Endothelial cell of hepatic sinusoid (primary cell): Measurements from ENCODE around the gene TRUB1.

Experiments
- in situ Hi-C: cut with HindIII; loops from 2 replicates; pipeline ENCODE4 v1.10.0; 2017; ENCODE audit warnings: low sequenced_read_pairs

TRUB1 gene

GRCh38 chr10:115026056-115026745 is 88.2 kb downstream of the TRUB1 start:
- in situ Hi-C loops: no loop called here

GRCh38 chr10:115026746-115027140 is 88.7 kb downstream of the TRUB1 start:
- in situ Hi-C loops: no loop called here
